ENCODE measurements around the gene AATF.

AATF gene

DNA sequence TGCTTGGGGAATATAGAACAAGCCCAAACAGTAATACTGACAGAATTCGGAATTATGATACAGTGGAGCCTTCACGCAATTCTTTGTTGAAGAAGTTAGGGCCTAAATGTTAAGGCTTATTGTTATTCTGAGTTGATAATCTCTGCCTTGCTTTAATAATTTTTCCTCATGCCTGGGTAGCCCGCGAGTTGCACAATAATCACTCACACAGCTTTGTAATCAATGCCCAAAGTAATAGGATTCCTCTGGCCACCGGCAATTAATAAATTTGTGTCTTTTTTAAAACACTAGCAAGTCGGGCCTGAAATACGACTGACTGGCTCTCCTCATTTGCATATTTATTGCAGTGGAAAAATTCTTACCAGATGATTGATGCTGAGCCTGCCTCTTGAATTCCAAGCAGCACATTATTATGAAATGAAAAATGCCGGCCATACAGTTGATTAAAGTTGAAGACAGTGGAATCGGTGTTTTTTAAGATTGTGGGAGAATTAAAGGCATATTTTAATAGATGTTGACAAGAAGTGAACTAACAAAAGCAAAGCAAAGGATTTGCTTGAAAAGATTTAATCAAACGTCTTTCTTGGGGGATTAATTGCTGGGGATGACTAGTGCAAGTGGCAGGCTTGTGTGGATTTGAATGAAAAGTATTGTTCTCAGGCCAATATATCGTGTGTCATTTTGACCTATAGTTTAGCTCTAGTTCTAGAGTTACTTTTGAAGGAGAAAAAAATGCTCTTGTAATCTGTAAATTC is 30.2 kb downstream of the AATF start:
- no peak for DNase-seq (ENCODE audit: low read depth, low spot score)

DNA sequence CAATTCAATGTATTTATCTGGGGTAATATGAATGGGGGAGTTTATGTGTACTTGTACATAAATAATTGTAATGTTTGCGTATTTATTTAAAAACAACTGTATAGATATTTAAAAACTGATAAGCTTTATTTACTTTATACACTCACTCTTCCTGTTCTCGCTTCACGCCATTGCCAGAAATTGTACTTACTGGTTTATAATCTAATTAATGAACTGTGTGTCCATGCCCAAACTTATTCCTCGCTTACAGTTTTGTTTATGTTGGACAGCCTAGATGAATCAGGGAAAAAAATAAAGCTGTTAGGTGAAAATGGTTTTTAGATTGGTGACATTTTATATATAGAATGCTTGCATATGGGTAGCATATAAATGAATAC is 30.8 kb downstream of the AATF start:
- no peak for DNase-seq (ENCODE audit: low read depth, low spot score)

DNA sequence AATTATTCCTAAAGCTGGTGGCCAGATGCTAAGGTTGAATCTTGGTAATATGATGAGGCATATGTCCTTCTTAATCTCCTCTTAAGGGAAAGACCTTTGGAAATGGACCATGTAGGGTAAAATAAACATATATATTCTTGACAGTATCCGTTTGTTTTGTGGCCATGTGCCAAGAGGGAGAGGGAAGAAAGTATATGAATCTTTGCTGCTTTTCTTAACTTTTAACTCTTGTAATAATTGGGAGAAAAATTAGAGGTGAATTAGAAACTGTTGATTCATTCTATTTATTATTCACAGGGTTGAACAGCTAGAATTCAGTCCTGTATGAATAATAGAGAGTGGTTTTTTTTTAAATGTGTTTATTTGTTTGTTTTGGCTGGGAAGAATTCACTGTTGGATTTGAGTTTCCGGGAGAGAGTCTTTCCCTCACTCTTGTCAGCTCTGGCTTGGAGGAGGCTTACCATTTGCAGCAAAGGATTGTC is 31.6 kb downstream of the AATF start:
- peak; percentile 31 for DNase-seq (ENCODE audit: low read depth, low spot score)

DNA sequence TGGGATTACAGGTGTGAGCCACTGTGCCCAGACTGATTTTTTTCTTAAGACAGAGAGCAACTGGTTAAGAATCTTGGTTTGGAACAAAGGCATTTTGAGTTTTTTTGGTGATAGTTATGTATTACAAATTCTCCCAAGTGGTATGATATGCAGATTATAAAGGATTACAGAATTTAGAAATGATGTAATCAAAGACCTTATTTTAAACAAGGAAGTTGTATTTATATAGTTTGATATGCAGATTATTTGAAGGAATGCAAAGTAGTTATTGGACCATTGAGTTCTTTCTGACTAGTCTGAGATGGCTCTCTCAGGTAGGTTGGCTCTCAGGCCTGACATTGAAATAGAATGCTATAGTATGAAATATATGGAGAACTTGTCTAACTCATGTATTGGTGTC is 34.9 kb downstream of the AATF start:
- DNase-seq (ENCODE audit: low read depth, low spot score) = no peak

DNA sequence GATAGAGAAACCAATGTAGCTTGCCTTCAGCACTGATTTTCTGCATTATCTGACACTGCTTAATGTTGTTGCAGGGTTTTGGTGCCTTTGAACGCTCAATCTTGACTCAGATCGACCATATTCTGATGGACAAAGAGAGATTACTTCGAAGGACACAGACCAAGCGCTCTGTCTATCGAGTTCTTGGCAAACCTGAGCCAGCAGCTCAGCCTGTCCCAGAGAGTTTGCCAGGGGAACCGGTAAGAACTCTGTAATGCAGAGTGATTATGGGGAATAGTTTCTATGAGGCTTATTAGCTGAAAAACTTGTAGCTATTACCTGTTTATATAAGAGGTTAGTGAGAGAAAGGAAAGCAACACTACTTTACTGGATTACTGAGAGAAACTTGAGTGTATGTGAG is 40.4 kb downstream of the AATF start:
- DNase-seq (ENCODE audit: low read depth, low spot score) = no peak

DNA sequence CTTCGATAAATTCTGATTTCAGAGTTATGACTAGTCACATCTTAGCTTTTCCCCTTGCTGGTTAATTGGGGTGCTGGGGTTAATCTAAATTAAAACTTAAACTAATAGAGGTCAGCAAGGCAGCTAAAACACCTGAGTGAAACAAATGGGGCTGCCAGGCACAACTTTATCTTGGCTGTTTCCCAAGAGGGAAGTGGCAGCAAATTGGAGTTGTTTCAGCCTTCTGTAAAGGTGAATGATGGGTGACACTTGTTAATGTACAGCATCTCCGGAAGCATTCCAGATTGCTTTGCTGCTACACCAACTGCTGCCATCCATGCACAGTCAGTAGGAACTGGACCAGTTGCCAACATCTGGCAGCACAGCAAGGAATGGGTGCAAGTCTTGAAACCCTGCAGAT is 43.9 kb downstream of the AATF start:
- no peak for DNase-seq (ENCODE audit: low read depth, low spot score)

DNA sequence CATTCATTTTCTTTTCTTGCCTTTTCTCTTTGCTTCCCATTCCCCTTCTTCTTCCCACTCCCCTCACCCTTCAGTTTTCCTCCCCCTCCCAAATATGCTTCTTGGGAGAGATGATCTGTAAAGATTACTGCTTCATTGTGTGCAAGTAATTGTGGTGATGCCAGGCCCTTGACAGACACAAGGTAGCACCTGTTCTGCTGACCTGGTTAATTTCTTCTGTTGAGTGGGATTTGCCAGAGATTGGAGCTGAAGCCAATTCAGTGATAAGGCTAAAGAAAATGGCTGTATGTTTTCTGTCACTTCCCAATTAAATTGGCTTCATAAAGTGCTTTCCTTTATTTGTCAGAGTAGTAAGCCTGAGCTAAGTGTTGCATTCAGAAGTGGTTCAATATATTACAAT is 44.5 kb downstream of the AATF start:
- no peak for DNase-seq (ENCODE audit: low read depth, low spot score)

DNA sequence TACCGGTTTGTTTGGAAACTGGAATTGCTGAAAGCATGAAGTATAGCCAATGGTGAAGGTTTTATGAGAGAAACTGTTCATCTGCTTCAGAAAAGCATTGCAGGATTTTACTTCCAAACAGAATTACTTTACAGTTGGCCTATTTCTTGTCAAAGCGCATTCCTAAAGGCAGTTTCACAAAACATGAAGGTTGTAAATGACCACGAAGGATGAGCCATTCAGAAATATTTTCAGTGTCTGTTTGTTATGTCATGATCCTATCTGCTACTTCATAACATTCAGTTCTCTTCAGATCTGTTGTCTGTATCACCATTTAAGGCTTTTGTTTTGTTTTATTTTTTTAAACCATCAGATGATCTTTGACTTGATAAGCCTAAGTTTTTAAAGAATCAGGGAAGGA is 45.7 kb downstream of the AATF start:
- no peak for DNase-seq (ENCODE audit: low read depth, low spot score)

DNA sequence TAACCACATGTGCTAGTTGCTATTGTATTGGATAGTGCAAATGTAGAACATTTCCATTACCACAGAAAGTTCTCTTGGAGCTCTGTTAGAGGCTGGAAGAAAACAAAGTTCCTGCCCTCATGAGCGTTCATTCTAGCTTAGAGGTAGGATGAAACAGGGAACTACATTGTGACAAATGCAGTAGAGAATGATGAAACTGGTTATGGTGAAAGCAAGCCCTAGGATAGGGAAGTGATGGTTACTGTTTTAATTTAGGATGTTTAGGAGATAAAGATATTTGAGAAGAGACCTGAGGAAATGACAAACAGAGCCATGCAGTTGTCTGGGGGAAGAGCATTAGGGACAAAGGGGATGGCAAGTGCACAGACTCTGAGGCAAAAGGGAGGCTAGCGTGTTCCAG is 50.7 kb downstream of the AATF start:
- DNase-seq (ENCODE audit: low read depth, low spot score) = no peak

DNA sequence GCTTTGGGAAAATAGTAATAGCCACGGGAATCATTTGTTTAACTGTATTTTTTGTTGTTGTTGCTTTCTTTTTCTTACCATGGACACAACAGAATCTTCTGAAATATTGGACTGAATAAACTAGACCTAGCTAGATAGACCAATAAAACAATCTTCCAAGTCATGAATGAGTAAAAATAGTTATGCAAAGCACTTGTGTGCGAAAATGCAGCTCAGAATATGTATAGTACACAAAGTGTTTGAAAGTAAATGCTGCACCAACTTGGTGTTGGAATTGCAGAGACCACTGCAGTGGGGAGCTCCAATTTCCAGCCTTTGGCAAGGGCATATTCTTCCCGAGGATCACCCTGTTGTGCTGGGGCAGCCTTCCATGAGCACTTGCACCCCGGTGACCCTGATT is 68.0 kb downstream of the AATF start:
- no peak for DNase-seq (ENCODE audit: low read depth, low spot score)

DNA sequence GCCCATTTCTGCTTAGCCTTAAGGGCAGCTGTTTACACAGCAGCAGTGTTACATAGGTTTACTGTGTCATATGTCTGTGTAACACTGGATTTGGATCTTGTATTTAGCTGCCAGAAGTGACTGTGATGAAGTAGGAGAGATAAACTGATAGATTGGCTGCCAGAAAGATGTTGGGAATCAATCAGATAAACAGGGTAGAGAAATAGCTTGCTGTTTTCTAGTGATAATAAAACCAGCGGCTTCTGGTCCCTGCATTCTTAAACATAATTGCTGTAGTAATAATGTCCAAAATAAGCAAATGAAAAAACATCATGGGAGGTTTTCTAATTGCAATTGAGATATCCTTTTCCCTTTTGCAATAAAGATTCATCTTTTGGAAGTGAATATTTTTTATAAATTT is 68.7 kb downstream of the AATF start:
- DNase-seq (ENCODE audit: low read depth, low spot score) = no peak

DNA sequence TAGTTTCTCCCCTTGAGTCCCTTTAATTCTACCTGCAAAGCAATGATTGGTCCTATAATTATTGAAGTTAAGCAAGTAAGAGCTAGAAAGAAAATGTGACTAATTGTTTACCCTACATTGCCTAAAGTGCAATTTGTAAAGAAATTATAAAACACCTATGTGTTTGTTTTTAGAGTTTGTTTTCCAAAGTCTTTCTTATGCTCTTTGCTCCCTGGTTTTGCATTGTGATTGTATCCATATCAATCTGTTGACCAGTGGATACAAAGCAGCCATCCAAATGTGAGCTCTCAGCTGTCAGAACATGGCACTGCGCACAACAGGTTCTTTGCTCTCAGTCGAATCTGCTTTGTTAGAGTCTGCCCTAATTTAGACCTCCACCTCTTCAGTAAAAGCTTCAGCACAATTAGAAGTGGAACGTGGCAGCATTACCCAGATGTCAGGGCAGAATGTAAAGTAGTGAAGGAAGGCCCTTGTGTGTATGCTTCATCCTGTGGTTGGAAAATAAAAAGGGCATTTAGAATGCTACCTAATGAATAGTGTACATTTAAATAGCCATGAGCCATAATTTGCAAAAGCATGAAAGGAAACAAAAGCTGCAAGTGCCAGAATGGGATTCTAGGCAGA is 70.5 kb downstream of the AATF start:
- no peak for DNase-seq (ENCODE audit: low read depth, low spot score)

DNA sequence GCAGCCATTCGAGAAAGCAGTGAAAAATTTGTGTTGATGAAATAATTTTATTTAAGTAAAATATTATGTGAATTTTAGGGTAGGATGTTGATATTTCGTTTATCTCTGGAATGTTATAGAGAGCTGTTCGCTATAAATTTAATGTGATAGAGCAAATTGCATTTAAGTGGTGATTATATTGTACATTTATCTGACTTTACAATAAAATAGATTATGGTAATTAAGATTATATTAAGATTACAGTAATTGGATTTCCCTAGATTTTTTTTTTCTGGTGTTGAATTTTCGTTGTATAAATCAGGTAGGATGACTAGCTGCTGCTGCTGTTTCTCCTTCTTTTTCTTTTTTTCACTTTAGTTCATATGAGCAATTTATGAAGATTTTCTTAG is 71.0 kb downstream of the AATF start:
- DNase-seq (ENCODE audit: low read depth, low spot score) = no peak

DNA sequence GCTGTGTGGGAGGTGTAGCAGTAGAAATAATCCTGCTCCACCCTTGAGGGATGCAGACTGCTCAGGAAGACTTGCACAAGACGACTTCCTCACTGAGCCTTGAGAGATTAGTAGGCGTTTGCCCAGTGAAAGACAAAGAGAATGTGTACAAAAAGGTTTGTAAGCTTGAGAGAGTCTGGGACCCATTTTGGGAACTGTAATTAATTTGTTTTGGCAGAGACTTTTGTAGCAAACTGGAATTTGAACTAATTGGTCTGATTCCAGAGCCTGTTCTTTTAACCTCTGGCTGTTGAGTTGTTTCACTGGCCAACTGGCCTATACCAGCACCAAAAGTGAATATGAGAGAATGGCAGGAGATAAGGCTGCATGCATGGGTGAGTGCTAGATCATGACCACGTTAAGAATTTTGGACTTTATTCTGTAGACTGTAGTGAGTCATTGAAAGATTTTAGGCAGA is 75.5 kb downstream of the AATF start:
- DNase-seq (ENCODE audit: low read depth, low spot score) = no peak

DNA sequence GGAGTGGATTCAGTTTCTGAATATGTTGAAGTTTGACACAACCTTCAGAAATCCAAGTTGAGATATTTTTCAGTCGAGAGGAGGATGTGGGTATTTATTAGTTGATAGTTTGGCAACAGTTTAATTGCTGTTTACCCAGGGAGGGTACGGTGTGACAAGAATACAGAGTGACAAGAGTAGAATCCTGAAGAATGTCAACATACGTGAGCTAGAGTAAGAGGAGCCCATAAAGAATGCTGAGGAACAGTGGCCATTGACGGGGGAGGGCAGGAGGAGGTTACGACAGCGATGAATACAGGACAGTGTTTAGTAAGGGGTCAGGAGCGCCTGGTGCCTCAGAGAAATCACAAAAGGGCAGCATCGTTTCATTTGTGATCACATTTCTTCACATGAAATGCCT is 76.5 kb downstream of the AATF start:
- DNase-seq (ENCODE audit: low read depth, low spot score) = no peak

DNA sequence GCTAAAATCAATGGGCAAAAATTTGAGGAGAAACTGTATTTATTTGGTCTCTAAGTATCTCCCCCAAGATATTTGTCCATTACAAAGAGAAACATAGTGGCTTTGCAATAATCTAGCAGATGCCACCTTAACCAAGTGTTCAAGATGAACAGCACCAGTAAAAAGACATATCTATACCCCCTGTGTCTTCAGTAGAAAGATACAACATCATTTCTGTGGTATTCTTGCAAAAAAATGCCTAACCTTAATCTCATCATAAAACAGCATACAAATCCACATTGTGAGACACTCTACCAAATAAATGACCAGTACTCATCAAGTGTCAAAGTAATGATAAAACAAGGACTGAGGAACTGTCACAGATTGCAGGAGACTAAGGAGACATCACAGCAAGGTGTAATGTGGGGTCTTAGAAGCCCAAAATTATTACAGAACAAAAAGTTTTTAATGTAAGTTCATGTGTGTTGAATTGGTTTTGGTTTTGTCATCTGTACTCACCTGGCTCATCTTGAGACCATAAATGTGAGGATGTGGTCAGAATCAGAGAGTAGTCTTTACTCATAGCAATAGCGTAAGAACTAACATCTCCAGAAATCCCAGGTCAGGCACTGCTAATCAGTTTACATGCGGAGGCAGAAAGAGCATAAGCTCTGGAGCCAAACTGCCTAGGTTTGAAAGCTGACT is 77.2 kb downstream of the AATF start:
- DNase-seq (ENCODE audit: low read depth, low spot score) = no peak

DNA sequence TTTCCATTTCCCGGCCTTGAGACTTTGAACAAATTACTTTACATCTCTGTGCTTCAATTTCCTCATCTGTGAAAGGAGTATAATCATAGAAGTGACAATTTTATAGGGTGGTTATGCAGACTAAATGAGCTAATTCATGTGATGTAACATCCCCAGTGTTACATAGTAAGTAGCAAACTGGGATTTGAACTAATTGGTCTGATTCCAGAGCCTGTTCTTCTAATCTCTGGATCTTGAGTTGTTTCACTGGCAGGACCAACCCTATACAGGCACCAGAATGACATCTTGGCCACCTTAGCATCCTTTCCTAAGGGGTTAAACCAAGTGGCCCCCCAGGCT is 77.7 kb downstream of the AATF start:
- DNase-seq (ENCODE audit: low read depth, low spot score) = no peak

DNA sequence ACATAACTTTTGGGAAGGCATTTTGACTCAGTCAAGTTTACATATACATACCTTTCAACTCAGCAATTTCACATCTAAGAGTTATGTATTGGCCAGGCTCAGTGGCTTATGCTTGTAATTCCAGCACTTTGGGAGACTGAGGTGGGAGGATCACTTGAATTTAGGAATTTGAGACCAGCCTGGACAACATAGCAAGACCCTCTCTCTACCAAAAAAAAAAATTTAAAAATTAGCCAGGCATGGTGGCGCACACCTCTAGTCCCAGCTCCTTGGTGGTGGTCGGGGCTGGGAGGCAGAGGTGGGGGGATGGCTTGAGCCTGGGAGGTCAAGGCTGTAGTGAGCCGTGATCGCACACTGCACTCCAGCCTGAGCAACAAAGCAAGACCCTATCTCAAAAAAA is 79.3 kb downstream of the AATF start:
- no peak for DNase-seq (ENCODE audit: low read depth, low spot score)

DNA sequence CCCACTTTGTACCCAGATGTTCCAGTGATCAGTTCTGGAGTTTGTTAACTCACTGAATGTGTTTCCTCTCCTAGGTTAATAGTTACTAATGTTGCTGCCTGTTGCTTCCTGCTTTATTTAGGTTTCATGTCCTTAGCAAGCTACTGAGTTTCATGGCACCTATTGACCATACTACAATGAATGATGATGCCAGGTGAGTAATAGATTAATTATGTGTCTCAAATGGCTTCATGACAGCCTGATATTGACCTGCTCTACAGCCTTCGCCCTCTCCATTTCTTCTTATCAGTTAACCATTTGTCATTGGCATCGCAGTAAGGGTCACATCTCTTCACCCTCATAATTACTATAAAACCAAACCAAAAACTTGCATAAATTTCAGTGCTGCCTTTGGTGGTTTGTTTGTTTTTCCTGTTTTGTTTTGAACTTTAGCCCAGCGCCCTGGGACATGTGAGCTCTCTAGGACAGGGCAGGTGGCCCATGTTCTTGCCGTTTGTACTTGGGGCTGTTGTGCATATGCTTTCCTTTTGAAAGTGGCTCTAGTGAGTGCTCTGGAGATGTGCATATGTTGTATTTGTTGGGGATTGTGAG is 82.8 kb downstream of the AATF start:
- no peak for DNase-seq (ENCODE audit: low read depth, low spot score)

DNA sequence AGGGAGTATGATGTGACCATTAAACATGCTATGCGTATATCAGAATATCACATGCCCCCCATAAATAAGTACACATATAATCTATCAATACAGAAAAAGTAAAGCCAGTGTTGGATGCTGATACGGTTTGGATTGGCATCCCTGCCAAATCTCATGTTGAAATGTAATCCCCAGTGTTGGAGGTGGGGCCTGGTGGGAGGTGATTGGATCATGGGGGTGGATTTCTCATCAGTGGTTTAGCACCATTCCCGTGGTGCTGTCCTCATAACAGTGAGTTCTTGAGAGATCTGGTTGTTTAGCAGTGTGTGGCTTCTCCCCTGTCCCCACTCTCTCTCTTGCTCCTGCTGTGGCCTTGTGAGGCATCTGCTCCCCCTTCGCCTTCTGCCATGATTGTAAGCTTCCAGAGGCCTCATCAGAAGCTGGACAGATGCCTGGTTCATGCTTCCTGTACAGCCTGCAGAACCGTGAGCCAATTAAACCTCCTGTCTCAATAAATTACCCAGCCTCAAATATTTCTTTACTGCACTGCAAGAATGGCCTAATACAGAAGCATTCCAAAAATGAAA is 88.9 kb downstream of the AATF start:
- DNase-seq (ENCODE audit: low read depth, low spot score) = no peak

DNA sequence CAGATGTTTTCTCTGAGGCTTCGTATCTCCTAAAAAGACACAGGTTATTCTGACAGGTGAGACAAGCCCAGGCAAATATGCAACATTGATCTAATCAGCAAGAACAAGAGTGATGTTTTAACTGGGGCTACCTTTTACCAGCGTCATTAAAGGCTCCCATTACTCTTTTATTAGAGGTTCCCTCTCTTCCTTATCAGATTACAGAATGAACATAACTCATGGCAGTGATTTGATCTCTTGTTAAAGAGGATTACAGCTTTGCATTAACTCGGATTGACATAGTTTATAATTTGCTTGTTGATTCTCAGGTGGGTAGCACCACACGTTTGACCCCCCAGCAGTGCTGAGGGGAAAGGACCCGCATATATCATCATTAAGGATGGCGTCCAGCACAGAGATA is 90.5 kb downstream of the AATF start:
- DNase-seq (ENCODE audit: low read depth, low spot score) = no peak

DNA sequence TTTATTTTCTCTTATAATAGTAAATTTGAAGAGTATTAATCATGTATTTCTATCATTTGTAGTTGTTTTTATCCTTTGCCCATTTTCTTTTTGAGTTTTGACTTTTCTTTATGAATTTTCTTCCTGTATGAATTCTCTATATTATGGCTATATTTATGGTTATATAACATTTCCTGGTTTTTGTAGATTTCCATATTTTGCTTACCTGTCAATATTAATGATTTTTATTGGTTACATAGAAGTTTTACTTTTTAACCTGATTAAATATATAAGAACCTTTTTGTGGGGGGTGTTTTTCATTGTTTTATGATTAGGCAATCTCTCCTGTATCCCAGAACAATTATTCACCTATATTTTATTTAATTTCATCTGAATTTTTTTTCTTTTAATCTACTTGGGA is 93.2 kb downstream of the AATF start:
- DNase-seq (ENCODE audit: low read depth, low spot score) = no peak
